CD1c-positive myeloid dendritic cell (primary cell): ENCODE data around the gene EMC8.

ENCODE experiments used
- DNase-seq: peaks from one replicate; pipeline ENCODE4 v3.0.0-alpha.2; 2016; ENCODE audit errors: extremely low spot score

The EMC8 gene

DNA sequence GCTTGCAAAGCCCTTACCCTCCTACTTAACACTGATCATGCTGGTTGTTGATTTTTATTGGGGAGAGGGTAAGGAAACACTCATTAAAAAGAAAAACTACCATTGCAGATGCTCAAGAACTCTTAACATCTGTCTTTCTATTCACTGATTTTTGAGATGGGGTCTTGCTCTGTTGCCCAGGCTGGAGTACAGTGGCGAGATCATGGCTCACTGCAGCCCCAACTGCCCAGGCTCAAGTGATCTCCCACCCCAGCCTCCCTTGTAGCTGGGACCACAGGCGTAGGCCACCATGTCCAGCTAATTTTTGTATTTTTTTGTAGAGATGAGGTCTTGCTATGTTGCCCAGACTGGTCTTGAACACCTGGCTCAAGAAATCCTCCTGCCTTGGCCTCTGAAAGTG, 14.5 kb downstream of the EMC8 start:
- no peak for DNase-seq

DNA sequence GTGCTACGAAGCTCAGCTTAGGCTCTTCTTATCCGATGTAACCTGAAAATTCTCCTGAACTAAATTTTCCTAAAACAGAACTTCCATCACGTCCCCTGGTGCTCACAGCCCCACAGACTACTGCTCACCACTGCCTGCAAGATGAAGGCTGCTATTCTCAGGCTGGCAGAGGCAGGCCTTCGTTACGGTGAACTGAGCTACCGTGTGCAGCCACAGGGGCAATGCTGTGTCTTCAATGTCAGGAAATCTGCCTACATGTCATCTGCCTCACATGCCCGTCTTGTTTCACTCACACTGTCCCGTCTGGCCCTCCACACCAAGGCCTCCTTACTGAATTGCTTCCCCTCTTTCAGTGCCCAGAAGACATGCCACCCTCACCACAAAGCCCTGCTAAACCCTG, 15.9 kb downstream of the EMC8 start:
- no peak for DNase-seq

DNA sequence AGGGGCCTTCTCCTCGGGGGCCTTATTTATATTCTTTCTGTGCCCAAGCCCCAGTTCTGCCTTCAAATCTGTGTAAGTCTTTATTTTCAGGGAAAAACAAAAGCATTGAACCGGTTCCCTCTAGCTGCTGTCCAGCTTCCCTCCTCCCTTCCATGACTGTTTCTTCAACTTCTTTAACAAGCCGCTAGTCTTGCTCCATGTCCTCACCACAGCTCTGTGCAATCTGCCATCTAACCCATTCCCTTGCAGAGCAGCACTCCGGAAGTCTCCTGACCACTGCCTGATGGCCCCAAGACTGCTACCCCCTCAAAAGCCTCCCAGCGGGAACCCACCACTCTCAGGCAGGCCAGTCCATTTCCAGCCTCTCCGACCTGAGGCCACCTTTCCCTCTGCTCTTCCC, 16.9 kb downstream of the EMC8 start:
- DNase-seq = no peak

DNA sequence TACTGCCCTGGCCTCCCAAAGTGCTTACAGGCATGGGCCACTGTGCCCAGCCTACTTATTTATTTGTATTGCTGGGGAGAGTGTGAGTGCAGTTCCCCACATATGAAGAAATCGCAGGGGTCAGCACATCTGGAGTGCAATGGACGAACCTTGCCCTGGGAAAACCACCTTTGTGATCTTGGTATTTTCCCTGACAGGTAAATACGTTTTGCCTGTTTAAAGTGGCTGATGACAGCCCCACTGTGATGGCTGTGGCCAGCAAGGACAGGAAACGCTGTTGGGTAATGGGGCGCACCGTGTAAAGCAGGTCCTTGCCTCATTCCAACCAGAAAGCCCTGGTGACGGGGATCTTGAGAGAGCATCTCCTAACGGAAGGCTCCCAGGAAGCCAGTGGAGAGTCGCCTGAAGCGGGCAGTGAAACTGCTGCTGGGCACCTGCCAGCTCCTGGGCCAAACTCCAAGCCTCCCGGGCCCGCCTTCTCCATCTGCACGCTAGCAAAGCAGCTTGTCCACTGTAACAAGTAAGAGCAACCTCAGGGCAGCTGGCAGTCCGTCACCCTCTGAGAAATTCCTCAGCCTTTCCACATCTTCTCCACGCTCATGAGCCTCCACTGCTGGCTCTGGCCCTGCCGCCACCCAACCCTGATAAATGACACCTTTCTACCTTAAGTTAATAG, 17.5 kb downstream of the EMC8 start:
- no peak for DNase-seq

DNA sequence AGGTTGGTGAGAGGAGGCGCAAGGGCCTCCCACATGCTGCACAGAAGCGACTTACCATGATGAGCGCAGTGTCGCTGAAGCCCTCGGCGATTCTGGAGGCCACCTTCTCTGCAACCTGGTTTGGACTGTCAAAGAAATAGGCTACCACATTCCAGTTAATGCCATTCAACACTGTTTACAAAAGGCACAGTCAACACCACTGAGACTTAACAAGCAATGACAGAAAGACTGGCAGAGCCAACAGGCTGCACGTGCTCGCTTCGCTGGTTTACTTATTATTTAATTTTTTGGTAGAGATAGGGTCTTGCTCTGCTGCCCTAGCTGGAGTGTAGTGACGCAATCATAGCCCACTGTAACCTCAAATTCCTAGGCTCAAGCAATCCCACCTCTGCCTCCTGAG, 18.2 kb downstream of the EMC8 start:
- no peak for DNase-seq

DNA sequence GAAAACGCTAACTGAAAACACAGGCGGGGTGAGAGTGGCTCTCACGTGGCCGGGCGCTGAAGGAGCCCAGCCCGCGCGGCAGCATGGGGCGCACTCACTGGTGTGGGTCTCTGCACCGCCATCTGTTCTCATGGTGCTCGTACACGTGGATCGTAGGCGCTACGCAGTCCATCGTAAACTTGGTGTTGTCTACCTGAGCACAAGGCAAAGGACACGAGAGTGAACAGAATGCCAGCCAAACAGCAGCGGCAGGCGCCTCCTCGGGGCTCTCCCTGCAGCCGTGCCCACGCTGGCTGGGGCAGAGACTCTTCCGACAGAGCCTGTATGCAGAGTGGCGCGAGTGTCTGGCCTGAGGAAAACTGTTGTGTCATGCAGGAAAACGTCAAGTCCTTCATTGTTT, 19.1 kb downstream of the EMC8 start:
- no peak for DNase-seq

DNA sequence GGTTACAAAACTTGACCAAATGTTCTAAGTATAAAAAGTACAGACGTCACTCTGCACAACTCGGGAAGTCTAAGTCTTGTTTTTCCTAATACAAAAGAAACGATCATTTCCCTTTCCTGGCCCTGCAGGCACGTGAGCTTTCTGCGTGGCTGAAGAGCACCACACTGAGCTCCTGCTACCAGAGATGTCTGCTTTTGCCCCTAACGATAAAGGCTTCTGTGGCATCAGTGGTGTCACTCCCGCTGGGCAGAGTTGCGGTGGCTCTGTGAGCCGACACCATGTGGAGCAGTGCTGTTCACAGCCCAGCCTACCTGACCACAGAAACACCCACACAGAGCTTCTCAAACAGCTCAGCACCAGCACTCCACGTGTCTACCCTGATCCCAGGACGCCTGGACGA, 20.5 kb downstream of the EMC8 start:
- no peak for DNase-seq

DNA sequence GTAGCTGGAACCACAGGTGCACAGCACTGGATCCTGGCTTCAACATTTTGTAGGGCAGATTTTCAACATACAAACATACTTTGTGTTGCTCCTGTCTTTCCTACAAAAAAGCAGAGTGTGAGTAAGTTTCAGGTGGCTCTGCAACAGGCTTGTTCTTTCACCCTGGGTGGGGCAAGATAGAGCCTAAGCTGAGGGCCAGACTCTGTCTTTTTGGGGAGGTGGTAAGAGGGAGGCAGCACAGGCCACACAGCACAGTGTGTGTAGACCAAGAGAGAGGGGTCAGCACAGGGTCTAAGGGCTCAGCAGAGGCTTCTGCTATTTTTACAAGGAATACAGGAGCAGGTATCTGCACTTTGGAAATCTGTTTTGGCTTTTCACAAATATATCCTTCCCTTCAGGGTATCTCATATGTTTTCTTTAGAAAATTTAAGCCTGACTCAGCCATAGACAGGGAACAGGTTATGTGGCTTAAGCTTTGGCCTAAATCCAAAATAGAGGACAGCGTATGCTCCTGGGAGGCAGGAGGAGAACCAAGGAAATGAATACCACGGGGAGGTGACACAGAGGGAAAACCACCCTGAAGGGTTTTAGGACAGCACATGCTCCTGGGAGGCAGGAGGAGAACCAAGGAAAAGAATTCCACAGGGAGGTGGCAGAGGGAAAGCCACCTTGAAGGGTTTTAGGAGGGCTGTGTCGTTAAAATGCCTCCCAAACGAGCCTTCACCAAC, 21.6 kb downstream of the EMC8 start:
- no peak for DNase-seq

DNA sequence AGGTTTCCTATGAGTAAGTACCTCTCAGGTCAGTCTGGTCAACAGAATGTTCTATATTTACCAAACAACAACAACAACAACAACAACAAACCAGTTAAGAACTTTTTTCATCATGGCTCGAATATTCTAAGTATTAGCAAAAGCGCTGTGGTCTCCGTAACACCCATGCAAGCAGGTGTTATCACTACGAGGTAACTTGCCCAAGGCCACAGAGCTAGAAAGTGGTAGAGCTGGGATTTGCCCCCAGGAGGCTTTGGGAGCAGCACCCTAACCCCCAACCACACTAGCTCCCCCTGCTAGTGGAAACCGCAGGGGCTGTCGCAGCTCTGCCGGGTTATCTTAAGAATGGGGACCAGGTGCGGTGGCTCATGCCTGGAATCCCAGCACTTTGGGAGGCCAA, 24.5 kb downstream of the EMC8 start:
- DNase-seq = no peak

DNA sequence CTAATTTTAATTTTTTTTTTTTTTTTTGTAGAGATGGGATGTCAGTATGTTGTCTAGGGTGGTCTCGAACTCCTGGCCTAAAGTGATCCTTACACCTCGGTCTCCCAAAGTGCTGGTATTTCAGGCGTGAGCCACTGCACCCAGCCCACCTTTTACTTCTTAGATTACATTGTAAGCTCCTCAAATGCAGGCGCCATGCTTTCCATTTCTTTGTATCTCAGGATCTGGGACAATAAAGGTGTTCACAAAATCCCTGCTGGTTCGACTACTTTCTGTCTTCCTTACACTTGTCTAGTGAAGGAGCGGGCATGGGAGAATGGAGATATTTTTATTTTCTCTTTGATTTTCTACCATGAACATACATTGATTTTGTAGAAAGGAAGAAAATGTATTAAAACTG, 25.2 kb downstream of the EMC8 start:
- no peak for DNase-seq

DNA sequence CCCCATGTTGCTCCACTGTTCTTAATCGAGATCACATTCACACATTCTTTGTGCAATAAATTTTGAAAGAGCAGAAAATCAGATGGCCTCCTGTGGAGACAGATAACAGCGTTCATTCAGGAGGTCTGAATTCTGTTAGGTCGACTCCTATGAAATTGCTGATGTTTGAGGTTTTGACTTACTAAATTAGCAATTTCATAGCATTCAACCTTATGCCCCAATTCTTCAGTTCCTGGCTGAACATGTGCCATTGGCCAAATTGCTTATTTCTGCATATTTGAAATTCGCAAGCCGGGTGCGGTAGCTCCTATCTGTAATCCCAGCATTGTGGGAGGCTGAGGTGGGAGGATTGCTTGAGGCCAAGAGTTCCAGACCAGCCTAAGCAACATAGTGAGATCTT, 26.3 kb downstream of the EMC8 start:
- DNase-seq = no peak

DNA sequence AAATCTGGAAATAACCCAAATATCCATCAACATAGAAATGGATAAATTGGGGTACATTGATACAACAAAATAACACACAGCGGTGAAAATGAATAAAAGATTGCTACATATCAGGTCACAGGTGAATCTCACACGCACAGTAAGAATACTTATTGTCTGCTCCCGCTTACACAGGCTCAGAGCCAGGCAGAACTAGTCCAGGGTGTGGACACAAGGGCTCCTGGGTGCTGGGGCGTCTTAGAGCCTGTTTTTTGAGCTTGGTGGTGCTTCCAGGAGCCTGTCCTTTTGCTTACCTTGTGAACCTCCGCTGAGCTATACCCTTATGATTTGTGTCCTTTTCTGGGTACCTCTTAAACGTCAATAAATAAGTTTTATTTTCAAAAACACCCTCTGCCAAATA, 28.6 kb downstream of the EMC8 start:
- no peak for DNase-seq

DNA sequence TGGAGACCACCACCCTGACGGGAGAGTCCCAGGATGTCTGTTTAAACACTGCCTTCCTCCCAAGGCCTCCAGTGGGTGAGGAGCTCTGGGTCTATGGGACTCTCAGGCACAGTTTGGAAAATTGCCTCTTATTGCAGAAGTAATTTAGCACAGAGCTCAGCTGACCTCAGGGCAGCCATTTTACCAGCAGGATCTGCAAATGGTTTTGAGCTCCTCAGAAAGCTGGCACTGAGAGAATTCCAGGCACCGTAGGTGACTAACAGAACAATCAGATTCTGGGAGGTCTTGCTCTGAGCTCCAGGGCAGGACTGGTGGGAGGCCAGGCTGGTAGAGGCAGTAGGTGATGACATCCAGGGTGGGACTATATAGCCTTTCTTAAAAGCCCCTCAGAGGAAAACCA, 31.1 kb downstream of the EMC8 start:
- no peak for DNase-seq

DNA sequence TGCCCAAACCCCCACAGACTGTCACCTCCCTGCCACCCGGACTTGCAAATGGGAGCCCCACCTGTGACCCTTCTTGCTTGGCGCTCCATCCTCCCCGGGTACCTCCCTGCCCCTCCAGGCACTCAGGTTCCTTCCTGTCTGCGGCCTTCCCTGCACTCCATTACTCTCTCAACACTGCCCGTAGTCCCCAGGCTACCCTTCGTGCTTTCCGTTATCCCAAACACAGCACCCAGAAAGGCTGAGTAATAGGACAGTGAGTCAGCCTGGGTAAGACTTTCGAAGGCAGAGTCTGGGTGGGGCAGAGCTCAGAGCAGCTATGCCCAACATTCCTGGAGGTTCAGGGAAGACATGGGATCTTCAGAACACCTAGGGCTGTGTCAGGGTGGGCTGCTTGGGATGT, 31.8 kb downstream of the EMC8 start:
- no peak for DNase-seq

DNA sequence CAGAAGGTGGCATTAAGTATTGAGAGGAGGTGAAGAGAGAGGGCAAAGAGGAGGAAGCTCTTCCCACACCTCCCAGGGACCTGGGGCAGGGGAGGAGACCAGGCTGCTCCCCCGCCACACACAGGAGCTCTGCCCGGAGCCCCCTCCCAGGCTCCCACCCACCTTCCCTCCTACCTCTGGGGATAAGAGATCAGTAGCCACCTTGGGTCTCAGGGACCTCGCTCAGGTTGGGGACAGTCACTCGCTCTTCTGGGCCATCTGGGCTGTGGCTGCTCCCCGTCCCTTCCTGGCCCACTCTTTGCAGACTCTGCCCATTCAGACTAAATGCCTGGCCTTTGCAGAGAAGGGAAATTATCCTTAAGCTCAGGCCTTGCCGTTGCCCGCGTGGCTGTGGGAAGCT, 33.6 kb downstream of the EMC8 start:
- DNase-seq = no peak

DNA sequence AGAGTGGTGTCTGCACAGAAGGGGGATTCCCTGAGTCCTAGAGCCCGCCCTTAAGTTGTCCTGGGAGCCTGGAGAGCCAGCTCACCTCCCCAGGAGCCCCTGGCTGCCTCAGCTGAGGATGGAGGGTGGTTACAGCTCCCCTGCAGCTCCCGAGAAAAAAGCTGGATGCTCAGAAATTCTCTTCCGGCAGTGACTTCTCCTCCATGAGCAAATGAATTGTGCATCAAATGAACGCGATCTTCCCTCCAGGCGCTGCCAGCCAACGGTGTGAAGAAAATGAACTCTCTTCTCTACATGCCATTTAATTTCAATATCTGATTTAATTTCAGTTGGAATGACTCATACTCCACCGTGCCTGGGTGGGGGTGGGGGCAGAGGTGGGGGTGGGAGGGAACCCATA, 34.1 kb downstream of the EMC8 start:
- no peak for DNase-seq

DNA sequence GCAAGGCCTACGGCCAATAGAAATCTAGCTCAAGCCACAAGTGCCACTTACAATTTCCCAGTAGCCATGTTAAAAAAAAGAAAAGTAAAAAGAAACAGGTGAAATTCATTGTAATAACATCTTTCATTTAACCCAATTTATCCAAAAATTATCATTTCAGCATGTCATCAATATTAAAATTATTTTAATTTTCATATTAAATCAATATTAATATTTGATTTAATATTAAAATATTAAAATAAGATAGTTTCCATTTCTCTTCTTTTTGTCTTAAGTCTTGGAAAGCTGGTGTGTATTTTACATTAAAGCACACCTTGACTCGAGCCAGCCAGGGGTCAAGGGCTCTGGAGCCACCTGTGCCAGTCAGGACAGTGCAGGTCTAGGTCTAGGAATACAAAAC, 35.7 kb downstream of the EMC8 start:
- no peak for DNase-seq

DNA sequence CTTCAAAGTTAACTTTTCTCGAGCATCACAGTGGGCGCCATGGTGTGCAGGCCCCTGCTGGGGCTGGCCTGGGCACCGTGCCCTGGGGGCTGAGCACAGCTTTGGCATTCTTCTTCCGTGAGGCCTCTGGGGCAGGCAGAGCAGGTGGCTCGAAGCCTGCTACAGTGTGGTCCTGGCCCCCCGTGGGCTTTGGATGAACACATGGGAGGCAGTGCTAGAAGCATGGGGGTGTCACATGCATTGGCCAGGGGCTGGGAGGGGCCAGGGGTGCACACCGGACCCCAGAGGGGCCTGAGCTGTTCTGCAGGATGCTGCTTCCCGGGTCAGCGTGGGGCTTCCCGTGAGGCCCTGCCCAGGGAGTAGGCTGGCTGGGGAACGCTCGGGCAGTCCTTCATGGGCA, 36.4 kb downstream of the EMC8 start:
- no peak for DNase-seq

DNA sequence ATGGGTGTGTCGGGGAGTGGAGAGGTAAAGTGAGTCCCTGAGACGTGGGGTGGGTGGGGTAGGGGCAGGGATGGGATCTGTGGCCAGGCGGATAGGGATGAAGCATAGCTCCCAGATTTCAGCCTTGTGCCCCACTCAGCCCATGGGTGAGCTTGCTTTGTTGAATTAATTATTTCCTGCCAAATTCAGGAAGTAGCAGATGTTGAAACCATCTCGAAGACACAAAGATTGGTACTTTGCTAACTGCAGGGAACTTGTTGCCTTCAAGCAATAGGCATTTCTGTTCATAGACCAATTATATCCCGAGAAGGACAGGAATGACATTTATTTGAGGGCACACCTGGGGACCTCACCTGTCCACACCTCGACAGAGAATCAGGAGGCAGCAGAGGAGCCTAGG, 37.5 kb downstream of the EMC8 start:
- DNase-seq = peak; percentile 53

DNA sequence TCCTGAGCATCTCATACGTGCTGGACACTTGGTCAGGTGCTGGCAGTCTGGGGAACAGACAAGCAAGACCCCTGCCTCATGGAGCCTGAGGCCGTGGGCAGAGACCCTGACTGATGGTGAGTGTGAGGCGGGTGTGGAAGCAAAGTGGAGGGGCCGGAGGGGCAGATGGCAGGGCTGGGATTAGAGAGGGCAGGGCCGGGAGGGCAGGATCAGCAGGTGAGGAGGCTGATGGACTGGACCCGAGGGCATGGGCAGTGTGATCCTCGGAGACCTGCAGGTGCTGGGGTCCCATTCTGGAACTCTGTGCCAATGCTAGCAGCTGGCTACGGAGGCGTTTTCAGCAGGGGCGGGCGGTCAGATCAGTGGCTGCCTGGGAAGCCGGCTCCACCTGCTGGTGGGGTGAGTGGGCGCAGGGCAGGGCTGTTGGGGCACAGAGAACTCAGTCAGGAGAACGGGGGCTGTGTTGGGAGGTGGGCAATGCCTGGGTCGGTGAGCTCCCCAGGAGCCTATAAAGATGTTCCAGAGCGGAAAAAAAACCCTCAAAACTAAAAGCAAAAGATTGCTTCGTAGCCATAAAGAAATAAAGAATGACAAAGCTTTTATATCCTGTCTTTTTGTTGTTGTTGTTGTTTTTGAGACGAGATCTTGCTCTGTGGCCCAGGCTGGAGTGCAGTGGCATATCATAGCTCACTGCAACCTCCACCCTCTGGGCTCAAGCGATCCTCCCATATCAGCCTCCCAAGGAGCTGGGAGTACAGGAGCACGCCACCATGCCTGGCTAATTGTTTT, 39.5 kb downstream of the EMC8 start:
- peak; percentile 16 for DNase-seq

DNA sequence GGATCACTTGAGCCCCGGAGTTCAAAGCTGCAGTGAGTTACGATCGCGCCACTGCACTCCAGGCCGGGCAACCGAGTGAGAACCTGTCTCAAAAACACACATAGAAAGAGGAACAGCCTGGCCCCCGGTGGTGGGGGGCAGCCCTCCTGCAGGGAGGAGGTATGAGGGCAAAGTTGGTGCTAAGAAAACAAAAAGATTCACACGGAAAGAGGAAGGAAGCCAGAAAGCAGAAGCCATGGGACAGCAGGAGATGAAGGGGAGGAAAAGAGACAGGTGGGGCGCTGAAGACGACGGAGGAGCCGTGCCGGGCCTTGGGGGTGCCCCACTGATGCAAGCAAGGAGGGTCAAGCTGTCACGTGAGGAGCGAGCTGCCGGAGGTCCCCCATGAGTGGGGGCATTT, 40.2 kb downstream of the EMC8 start:
- peak; percentile 47 for DNase-seq

DNA sequence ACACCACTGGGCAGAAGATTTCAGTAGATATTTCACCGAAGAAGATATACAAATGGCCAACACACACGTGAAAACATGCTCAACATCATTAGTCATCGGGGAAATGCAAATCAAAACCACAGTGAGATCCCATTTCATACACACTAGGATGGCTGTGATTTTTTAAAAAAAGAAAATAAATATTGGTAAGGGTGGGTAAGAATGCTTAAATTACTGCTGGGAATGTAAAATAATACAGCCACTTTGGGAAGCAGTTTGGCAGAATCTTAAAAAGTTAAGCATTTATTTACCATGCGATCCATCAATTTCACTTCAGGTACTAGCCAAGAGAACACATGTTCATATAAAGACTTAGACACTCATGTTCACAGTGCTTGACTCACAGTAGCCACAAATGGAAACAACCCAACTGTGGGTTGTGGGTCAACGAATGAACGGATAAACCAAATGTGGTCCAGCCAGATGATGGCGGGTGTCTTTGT, 42.0 kb downstream of the EMC8 start:
- no peak for DNase-seq
